ENCODE measurements around the gene GPBAR1.
A peak's percentile ranks its signal among the peaks of the same experiment; 100 is the strongest.

GPBAR1 gene

DNA sequence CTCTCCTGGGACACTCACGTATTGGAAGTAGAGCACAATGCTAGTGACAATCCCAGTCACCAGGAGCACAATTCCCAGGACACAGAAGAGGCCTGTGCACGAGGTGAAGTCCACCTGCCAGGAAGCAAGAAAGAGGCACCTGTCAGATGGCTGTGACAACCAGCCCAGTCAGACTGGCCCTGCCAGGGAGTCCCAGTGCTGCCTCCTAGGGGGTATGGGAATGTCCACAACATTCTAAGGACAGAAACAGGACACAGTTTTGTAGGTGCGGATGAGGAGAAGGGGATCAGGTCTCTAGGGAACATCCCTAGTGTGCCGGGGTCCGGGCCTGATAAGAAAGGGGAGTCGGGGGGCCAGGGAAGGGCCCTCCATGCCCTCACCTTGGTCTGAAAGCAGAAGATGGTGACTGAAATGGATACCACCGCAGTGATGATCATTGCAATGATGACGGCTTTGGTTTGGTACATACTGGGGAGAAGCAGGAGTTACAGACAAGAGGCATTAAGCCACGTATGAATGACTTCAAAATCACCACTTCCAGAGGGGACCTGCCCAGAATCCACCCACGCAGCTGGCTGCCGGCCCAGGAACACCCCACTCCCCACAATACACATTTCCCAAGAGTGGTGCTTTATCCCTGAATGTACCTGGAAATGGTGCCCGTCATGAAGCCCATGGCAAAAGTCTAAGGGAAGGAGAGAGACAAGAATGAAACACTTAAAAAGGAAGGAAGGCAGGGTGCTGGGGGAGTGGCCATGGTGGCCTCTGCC, 16.4 kb downstream of the GPBAR1 start:
- in situ Hi-C loops (cut with MboI; ENCODE audit: low sequenced_read_pairs): loop anchor here (25.0 kb wide), 1 partner anchor 385 kb away; the partner anchor contains the start of genes BCS1L, RNF25, STK36 and ZNF142
- DNase-seq (ENCODE audit: low spot score in 2 of 2): no peak
- H3K4me1 ChIP-seq: peaks cover 8% of the 10 kb centered on the region
- no peak overlapping the region for H3K4me3 ChIP-seq
- no peaks in the 10 kb centered on the region for H3K27me3 ChIP-seq (ENCODE audit: low read depth)
- peaks cover 70% of the 10 kb centered on the region for H3K36me3 ChIP-seq (replicated peaks)
- H3K9me3 ChIP-seq: no peaks in the 10 kb centered on the region

DNA sequence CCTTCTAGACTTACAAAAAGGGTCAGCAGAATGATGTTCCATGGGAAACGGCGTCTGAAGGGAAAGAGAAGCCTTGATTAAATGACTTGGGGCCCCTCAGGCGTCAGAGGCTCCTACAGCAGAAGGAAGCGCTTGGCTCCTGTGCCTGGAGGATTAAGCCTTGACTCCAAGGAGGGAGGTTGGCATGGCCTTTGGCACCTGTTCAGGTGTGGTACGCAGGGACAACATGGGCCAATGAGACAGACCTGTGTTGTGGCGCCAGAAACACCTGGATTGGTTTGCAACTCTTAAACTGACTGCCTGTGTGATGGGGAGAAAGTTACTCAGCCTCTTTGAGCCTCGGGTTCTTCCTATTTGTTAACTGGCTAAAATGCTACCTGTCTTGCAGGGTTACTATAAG, 17.1 kb downstream of the GPBAR1 start:
- peaks cover 66% of the 10 kb centered on the region for H3K36me3 ChIP-seq (replicated peaks)
- no peak for DNase-seq (ENCODE audit: low spot score in 2 of 2)
- in situ Hi-C loops (cut with MboI; ENCODE audit: low sequenced_read_pairs): loop anchor here (25.0 kb wide), 1 partner anchor 384 kb away; the partner anchor contains the start of genes BCS1L, RNF25, STK36 and ZNF142

DNA sequence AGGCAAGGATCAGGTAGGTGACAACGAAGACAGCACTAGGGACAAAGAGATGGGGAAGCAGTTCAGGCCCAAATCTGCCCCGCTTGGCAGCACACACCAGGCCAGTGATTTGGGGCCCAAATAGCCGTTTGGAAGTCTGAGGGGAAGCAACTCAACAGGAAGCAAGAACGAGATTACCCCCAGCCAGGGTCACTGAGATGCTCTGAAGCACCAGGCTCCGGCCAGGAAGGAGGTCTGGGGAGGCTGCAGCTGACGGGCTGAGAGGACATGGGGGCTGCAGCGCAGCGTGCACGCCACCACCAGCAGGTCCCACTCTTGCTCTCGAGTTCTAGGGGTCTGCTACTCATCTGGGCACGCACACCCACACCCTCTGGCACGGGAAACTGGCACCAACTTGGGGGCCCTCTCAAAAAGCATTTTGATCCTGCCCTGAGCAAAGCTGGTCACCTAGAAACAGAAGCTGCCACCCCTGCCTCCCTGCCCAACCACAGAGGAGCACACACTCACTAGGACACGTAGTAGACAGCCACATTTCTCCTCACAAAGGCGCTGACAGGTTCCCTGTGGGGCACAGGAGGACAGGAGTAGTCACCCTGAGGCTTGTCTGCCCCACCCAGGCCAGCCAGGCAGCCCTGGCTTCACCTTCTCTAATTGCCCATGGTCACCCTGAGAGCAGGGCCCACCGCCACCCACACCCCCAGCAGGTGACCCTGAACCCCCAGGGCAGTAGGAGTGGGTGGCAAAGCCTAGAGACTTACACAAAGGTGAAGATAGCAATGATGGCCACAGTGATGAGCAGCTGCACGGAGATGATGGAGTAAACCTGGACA, 17.9 kb downstream of the GPBAR1 start:
- no peak overlapping the region for H3K4me3 ChIP-seq
- no peak for DNase-seq (ENCODE audit: low spot score in 2 of 2)
- in situ Hi-C loops (cut with MboI; ENCODE audit: low sequenced_read_pairs): loop anchor here (25.0 kb wide), 1 partner anchor 384 kb away; the partner anchor contains the start of genes BCS1L, RNF25, STK36 and ZNF142

More for the DNA sequence above, 17.1 kb downstream of the GPBAR1 start:
- no peak overlapping the region for H3K4me3 ChIP-seq
- no peaks in the 10 kb centered on the region for H3K27me3 ChIP-seq (ENCODE audit: low read depth)
- H3K4me1 ChIP-seq: peaks cover 3% of the 10 kb centered on the region
- no peaks in the 10 kb centered on the region for H3K9me3 ChIP-seq

DNA sequence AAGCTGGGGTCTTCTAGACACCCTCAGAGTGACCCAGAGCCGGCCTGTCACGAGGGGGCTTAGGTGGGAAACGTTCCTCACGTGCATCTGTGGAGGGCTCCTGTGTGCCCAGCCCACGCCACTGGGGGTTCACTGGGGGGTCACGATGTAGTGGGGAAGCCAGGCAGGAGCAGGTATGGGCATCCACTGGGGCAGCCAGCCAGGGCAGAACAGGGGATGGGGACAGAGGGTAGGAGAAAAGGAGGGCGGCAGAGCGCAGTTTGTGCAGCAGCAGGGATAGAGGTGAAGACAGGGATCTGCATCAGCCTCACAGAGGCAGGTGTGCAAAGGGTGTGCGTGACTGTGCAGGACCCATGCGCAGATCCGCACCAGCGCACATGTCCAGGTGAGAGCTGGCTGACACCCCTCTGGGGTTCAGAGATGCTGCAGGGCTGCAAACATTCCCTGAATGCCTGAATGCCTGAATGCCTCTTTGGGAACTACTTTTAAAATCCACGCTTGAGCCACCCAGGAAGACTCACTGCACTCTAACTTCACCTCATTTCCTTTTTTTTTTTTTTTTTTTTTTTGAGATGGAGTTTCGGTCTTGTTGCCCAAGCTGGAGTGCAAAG, 19.6 kb downstream of the GPBAR1 start:
- in situ Hi-C loops (cut with MboI; ENCODE audit: low sequenced_read_pairs): loop anchor here (25.0 kb wide), 1 partner anchor 382 kb away; the partner anchor contains the start of genes BCS1L, RNF25, STK36 and ZNF142
- Histone ChIP-seq H3K9me3 (no peaks in the 10 kb centered on the region), H3K4me3 (no peak overlapping the region), H3K27me3 (ENCODE audit: low read depth) (no peaks in the 10 kb centered on the region), H3K36me3 (replicated peaks) (peaks cover 47% of the 10 kb centered on the region), H3K4me1 (no peaks in the 10 kb centered on the region)
- no peak for DNase-seq (ENCODE audit: low spot score in 2 of 2)

More for the DNA sequence above, 17.9 kb downstream of the GPBAR1 start:
- no peaks in the 10 kb centered on the region for H3K9me3 ChIP-seq
- peaks cover 63% of the 10 kb centered on the region for H3K36me3 ChIP-seq (replicated peaks)
- H3K27me3 ChIP-seq (ENCODE audit: low read depth): no peaks in the 10 kb centered on the region
- H3K4me1 ChIP-seq: no peaks in the 10 kb centered on the region

DNA sequence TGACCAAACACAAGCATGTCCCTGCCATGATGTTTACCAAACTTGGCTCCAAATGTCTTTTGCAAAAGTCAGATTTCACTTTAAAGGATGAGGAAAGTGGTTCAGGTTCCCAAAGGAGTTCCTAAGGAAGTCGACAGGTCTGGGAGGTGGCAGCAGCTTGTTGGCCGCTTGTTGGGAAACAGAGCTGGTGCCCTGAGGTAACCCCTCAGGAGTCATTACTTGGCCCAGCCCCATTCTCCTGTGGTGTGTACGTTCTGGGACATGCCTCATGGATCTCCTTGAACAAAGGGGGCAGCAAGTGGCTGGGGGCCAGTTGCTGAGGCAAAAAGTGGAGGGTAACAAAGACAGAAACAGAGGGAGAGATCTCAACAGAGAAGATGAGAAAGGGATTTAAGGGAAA, 20.6 kb downstream of the GPBAR1 start:
- peaks cover 37% of the 10 kb centered on the region for H3K36me3 ChIP-seq (replicated peaks)

DNA sequence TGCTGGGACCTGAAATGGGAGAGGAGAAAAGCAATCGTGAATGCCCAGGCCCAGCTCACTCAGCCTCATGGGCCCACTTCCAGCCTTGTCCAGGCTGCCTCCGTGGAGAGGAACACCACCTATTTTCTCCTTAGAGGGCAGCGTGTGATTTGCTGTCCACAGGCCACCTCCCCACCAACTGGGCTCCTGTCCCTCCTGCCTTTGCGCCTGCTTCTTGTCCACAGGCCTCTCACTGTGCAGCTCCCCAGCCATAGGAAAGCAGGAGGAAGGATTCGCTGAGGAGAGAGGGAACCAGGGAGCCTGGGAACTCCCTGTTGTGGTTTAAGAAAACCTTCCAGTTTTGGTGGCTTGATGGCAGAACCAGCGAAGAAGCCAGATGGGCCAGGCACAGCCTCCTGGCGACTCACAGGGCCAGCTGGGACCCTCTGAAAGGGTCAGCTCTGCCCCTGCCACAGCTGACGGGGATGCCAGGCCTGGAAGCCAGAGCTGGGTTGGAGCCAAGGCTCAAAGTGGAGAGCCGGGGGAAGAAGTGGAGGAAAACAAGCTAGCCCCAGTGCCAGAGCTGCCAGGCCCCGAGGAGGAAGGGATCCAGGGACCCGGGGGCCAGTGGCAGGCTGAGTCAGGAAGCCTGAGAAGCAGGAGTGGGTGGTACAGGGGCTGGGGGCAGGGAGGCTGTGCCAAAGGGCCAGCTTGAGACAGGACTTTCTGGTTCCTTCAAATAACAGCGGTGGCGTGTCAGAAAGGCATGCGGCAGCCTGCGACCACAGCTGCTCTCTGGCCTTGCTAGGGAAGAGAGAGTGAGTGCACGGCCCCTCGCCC, 21.6 kb downstream of the GPBAR1 start:
- H3K36me3 ChIP-seq (replicated peaks): peaks cover 28% of the 10 kb centered on the region
- DNase-seq (ENCODE audit: low spot score in 2 of 2): no peak
- no peaks in the 10 kb centered on the region for H3K27me3 ChIP-seq (ENCODE audit: low read depth)
- H3K4me1 ChIP-seq: peaks cover 5% of the 10 kb centered on the region
- in situ Hi-C loops (cut with MboI; ENCODE audit: low sequenced_read_pairs): loop anchor here (25.0 kb wide), 1 partner anchor 380 kb away; the partner anchor contains the start of genes BCS1L, RNF25, STK36 and ZNF142
- H3K4me3 ChIP-seq: no peak overlapping the region
- no peaks in the 10 kb centered on the region for H3K9me3 ChIP-seq

More for the DNA sequence above, 20.6 kb downstream of the GPBAR1 start:
- H3K9me3 ChIP-seq: no peaks in the 10 kb centered on the region
- no peaks in the 10 kb centered on the region for H3K27me3 ChIP-seq (ENCODE audit: low read depth)
- in situ Hi-C loops (cut with MboI; ENCODE audit: low sequenced_read_pairs): loop anchor here (25.0 kb wide), 1 partner anchor 381 kb away; the partner anchor contains the start of genes BCS1L, RNF25, STK36 and ZNF142
- H3K4me1 ChIP-seq: no peaks in the 10 kb centered on the region
- H3K4me3 ChIP-seq: no peak overlapping the region
- DNase-seq (ENCODE audit: low spot score in 2 of 2): no peak

DNA sequence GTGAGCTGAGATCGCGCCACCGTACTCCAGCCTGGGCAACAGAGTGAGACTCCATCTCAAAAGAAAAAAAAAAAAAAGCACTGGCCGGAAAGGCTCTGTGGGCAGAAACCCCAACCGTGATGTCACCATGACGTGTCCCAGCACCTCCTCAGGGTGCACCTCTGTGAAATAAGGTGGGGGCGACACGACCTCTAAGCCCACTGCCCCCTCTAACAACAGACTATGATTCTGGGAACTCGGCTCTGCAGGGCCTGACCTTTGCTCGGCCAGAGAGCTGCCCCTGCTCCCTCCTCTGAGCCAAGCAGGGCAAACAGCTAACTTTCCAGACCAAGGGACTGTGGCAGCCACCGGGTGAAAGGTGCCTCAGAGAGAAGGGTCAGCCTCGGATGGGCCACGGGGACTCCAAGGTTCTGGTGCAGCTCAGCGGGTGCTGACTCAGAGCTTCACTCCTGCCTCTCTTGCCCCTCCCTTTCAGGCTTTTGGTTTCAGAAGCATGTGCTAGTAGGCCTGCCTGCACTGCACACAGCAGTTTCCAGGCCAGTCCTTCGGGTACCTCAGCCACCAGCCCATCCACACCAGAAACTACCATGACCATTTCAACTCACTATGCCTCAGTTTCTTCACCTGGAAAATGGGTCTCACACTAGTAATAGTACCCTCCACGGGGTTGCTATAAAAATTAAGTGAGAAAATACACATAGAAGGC, 23.4 kb downstream of the GPBAR1 start:
- no peaks in the 10 kb centered on the region for H3K27me3 ChIP-seq (ENCODE audit: low read depth)
- no peak overlapping the region for H3K4me3 ChIP-seq
- no peaks in the 10 kb centered on the region for H3K9me3 ChIP-seq
- no peak for DNase-seq (ENCODE audit: low spot score in 2 of 2)
- H3K4me1 ChIP-seq: peaks cover 7% of the 10 kb centered on the region
- H3K36me3 ChIP-seq (replicated peaks): peaks cover 14% of the 10 kb centered on the region
- in situ Hi-C loops (cut with MboI; ENCODE audit: low sequenced_read_pairs): loop anchor here (25.0 kb wide), 1 partner anchor 378 kb away; the partner anchor contains the start of genes BCS1L, RNF25, STK36 and ZNF142

DNA sequence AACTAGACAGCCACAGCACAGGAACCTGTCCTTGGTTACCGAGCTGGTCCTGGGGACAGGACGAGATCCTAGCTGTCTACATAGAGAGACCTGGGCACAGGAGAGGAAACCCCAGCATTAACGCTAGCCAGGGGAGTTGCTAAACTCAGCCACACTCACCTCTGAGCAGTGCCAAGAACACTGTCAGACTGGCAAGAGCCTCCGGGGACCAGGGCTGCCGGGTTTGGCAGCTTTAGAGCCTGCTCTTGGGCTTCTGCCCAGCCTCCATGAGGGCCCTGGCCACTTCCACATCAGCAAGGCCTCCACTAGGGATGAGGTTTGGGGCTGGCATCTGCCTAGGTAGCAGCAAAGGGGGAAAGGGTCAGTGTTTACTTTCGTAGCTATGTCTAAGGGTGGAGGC, 24.8 kb downstream of the GPBAR1 start:
- DNase-seq (ENCODE audit: low spot score in 2 of 2): no peak
- H3K4me1 ChIP-seq: peaks cover 14% of the 10 kb centered on the region
- no peaks in the 10 kb centered on the region for H3K9me3 ChIP-seq
- no peak overlapping the region for H3K4me3 ChIP-seq
- peaks cover 4% of the 10 kb centered on the region; the same call in 1 of the 2 replicates for H3K36me3 ChIP-seq (replicated peaks)
- H3K27me3 ChIP-seq (ENCODE audit: low read depth): no peaks in the 10 kb centered on the region
- in situ Hi-C loops (cut with MboI; ENCODE audit: low sequenced_read_pairs): loop anchor here (25.0 kb wide), 1 partner anchor 377 kb away; the partner anchor contains the start of genes BCS1L, RNF25, STK36 and ZNF142

DNA sequence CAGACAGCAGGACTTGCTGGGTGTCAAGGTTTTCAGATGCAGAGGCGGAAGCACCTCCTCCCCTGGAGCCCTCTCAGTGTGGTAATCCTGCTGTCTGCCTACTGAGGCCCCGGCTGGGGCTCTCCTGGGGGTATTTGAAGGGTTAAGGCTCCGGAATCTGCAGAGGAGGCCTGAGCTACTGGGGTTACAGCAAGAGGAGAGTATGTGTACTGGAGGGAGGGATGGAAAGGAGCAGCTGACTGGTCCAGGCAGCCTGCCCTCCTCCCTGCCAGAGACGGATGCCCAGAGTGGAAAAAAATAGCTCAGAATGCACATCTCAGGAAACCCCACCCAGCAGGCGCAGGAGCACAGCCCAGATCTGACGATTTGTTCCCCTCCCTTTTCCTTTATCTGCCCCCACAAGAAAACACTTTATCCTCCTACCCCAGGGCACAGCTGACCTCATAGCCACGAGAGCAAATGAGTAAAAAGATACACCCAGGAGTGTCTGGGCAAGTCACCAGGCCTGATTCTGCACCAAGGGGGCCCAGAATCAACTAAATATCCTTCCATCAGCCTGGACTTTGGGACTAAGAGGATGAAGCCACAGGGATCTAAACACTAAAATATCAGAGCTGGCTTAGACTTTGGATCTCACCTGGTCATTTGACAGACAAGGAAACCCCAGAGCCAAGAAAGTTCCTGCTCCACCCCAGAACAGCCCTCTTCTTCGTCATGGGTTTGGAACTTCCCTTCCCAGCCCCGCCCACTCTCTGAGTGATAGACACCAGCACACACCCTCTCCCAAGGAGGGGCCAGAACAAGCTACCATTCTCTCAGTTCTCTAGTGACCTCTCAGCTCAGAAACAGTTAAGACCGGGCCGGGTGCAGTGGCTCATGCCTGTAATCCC, 26.0 kb downstream of the GPBAR1 start:
- DNase-seq (ENCODE audit: low spot score in 2 of 2): peak; percentile 66 to 86
- in situ Hi-C loops (cut with MboI; ENCODE audit: low sequenced_read_pairs): loop anchor here (25.0 kb wide), 1 partner anchor 375 kb away; the partner anchor contains the start of genes BCS1L, RNF25, STK36 and ZNF142
- no peaks in the 10 kb centered on the region for H3K36me3 ChIP-seq (replicated peaks)
- H3K4me1 ChIP-seq: peaks cover 14% of the 10 kb centered on the region
- no peaks in the 10 kb centered on the region for H3K9me3 ChIP-seq
- no peak overlapping the region for H3K4me3 ChIP-seq
- H3K27me3 ChIP-seq (ENCODE audit: low read depth): no peaks in the 10 kb centered on the region

DNA sequence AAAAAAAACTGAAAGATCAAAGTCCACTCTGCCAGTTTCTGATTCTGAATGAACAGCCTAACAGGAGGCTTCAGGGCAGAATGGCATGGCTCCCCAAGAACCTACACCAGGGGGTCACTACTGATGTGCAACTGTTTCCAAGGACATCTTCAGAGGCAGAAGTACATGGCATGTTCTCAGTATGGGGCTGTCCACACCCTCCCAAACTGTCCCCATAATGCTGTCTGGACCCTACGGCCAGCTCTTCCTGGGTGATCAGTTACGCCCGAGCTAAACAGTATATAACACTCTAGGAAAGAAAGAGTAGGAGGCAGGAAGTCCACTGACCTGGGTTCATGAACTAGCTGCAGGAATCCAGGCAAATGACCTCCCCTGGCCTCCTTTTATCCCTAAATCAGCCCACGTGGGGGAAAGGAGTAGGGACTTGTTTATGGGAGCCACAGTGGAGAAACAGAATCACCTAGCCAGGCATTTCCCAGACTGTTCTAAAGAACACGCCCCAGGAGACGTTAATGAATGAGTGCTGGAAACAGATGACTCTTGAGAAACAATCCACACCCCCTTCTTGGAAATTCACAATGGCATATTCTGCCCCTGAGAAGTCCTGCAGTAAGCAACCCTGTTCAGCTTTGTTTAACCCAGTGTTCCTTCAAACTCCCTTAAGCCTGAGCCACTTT, 29.0 kb downstream of the GPBAR1 start:
- H3K9me3 ChIP-seq: no peaks in the 10 kb centered on the region
- in situ Hi-C loops (cut with MboI; ENCODE audit: low sequenced_read_pairs): loop anchor here (25.0 kb wide), 1 partner anchor 373 kb away; the partner anchor contains the start of genes BCS1L, RNF25, STK36 and ZNF142
- H3K4me1 ChIP-seq: peaks cover 24% of the 10 kb centered on the region

More for the DNA sequence above, 29.0 kb downstream of the GPBAR1 start:
- DNase-seq (ENCODE audit: low spot score in 2 of 2): peak in 1 of 2 experiments; percentile 7
- H3K27me3 ChIP-seq (ENCODE audit: low read depth): no peaks in the 10 kb centered on the region
- no peaks in the 10 kb centered on the region for H3K36me3 ChIP-seq (replicated peaks)
- no peak overlapping the region for H3K4me3 ChIP-seq
